SKM-1 (cell line): ENCODE measurements around the gene RGS9.
"Not testable (repeated sequence)": the region's sequence is repeated elsewhere in the genome, so short reads cannot be mapped to it uniquely, and the experiment has no call there.

Source experiments
- DNase-seq: peaks from one replicate; lab custom pipeline; 2025; ENCODE audit not compliant: unreplicated experiment; lab: John Stamatoyannopoulos, UW

Gene RGS9

DNA sequence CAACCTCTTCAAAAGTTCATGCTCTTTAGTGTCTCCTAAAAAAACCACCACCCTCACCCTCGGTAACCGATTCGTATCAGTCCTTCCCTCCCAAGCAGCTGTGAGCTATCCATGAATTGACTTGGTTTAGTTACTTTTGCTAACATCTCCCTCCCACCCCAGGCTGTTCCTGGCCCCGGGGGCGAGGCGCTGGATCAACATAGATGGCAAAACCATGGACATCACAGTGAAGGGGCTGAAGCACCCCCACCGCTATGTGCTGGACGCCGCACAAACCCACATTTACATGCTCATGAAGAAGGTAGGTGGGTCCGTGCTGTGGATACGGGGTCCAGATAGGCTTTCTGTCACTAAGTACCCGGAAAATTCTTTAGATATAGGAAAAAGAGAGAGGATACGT is 66.8 kb downstream of the RGS9 start:
- no peak for DNase-seq

DNA sequence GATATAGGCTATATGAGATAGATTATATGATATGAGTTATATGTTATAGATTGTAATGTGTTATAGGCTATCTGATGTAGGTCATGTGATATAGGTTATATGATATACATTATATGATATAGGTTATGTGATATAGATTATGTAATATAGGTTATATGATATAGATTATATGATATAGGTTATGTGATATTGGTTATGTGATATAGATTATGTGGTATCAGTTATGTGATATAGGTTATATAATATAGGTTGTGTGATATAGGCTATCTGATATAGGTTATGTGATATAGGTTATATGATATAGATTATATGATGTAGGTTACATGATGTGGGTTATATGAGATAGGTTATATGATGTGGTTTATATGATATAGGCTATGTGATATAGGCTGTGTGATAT is 68.5 kb downstream of the RGS9 start:
- no peak for DNase-seq

DNA sequence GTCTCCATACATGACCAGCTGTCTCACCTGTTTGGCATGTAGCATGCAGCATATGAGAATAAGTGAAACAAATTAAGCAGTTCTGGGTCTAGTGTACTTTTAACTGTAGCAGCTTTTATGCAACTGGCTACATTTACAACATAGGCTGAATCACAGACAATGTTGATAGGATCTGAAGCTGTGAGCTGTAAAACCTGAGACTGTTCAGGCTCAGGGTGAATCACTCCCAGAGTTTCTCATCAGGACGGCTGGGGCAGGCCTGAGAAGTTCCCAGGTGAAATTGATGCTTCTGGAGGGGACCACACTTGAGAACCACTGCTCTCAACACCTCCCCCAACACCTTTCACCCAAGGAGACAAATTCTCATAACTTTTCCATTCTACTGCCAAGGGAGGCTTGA is 70.3 kb downstream of the RGS9 start:
- DNase-seq, result not testable (repeated sequence)

DNA sequence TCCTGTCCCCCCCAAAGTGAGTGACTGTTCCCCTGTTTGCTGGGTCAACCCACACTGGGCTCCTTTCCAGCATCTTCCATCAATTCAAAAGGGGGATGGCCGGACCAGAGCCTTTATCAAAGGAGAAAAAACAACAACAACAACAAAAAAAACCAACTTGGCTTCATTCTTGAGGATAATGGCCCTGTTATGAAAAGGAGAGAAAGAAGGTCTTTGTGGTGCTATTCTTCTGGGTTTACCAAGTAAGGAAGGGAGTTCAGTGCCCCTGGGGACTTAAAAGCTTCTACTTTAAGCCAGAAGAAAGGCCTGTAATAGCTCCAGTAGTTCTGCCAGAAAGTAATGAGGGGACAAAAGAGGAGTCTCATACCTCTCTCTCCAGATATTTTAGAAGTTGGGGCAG is 71.5 kb downstream of the RGS9 start:
- DNase-seq, result no peak

DNA sequence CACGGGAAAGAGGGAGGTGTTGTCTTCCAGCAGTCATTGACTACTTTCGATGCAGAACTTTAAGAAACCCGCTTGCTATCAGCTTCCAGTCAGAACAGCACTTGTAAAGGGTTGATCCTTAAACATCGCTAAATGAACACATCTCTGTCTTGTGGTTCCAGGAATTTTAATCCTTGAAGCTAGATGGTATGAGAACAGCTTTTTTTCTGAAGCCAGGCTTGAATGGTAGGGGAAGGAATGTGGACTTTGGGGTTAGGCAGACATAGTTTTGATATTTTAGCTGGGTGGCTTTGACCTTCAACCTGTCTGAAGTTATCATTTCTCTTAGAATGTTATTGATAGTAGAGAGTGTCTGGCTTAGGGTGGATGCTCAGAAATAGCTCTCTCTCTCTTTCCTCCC is 81.1 kb downstream of the RGS9 start:
- no peak for DNase-seq

DNA sequence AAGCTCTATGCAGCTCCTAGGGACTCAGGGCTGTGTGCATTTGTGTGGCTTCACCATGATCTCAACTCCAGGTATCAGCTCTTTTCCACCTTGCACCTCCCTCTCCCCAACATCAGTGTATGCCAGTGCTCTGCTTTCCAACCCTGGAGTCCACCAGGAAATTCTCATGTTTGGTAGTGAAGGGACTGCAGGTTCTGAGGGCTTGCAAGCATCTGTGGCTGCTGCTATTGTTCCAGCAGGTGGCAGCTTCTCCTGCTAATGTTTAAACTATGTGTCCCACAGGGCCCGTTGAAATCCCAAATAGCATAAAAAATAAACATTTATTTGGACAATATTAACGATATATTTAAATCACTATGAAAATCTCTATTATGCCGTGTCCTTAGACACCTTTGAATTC is 82.0 kb downstream of the RGS9 start:
- no peak for DNase-seq

DNA sequence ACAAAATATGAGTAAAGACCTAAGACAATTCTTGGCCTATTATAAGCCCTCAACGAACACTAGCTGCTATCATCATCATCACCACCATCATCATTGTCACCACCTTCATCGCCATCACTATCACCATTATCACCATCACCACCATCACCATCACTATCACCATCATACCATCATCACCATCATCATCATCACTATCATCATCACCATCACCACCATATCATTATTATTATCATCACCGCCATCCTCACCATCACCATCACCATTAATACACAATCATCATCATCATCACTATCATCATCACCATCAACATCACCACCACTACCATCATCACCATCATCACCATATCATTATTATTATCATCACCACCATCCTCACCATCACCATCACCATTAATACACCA is 82.5 kb downstream of the RGS9 start:
- DNase-seq, result no peak

DNA sequence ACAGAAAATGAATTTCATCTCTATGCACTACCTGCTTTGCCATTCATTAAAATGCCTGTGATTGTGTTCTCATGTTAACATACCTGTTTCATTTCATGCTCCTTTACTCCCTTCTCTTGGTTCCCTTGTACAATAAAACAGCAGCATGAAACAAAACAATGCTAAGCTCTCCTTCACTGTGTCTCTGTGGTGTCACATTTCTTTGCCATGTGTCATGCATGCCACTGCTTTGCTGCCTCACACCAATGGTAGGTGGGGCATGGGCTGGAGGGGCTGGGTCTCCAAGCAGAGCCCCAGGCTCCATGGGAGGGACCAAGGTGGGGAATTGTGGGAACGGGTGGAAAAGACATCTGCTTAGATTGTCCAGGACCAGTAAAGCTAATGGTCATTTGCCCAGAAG is 83.6 kb downstream of the RGS9 start:
- no peak for DNase-seq

DNA sequence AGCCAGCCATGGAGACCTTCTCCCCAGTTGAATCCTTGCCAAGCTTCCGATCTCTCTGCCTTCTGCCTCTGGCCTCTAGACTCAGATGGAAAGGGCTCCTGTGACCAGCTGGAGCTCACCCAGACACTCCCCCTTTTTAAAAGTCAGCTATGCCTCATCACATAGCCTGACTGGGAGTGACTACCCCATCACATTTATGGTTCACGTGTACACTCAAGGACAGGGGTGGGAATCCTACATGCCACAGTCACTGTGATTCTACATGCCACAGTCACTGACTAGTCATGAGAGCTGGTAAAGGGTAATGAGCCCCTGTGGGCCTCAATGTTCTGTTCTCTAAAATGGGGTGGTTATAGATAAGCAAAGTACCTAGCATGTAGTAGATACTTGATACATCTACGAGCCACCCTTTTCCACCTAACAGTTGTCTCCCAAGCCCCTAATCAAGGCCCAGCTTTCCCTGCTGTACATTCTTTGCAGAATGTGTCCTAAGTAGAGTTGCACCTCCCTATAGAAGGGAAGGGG is 85.1 kb downstream of the RGS9 start:
- DNase-seq, result no peak

DNA sequence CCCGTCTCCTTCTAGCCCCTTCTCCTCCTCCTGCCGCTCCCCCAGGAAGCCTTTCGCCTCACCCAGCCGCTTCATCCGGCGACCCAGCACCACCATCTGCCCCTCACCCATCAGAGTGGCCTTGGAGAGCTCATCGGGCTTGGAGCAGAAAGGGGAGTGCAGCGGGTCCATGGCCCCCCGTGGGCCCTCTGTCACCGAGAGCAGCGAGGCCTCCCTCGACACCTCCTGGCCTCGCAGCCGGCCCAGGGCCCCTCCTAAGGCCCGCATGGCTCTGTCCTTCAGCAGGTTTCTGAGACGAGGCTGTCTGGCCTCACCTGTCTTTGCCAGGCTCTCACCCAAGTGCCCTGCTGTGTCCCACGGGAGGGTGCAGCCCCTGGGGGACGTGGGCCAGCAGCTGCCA is 87.9 kb downstream of the RGS9 start:
- DNase-seq, result no peak

DNA sequence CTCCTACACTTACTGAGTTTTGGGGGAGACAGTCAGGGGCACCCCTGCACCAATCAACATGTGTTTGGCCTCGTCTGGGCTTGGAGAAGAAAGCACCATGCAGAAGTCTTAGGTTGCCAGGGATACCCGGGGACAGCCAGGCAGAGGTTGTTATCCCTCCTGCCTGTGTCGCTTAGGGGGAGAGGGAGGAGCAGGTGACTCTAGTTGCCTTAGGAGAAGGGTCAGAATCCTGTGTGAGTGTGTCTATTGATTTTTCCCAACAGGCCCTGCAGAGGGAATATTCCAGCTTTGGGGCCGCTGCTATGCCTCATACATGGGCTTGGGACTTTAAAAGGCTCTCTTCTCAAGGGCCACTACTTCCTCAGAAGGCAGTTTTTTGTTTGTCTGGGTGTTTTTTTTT is 89.1 kb downstream of the RGS9 start:
- no peak for DNase-seq

DNA sequence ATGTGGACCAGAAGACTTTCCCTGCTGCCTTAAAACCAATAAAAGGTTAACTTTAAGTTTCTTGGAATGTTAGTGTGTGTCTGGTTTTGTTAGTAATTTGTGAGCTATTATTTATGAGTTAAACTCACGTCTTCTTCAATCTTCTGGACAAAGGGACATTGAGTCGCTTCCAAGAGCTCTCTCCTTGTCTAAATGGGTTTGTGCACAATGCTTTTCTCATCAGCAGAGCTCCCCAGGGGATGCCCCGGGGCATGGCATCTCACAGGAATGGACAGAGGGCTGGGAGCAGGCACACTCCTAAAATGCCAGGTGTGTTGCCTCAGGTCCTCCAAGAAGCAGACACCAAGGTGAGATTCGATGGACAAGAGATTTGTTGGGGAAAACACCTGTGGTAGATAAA is 90.5 kb downstream of the RGS9 start:
- no peak for DNase-seq

DNA sequence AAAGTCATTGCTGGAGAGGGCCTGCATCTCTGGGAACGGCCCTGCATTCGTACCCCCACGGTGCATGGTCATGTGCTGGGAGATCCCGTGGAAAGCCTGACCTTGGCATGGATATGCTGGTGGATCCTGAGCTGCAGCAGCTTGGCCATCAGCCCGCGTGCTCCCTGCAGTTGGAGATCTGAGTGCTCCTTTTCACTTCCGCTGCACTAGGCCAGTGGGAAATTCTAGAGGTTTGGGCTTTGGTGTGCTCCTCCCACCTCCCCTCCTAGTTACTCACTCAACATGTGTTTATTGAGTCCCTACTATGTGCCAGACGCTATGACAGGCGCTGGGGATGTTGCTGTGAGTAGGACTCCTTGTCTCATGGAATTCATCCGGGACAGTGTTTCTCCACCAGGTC is 91.1 kb downstream of the RGS9 start:
- DNase-seq, result no peak

DNA sequence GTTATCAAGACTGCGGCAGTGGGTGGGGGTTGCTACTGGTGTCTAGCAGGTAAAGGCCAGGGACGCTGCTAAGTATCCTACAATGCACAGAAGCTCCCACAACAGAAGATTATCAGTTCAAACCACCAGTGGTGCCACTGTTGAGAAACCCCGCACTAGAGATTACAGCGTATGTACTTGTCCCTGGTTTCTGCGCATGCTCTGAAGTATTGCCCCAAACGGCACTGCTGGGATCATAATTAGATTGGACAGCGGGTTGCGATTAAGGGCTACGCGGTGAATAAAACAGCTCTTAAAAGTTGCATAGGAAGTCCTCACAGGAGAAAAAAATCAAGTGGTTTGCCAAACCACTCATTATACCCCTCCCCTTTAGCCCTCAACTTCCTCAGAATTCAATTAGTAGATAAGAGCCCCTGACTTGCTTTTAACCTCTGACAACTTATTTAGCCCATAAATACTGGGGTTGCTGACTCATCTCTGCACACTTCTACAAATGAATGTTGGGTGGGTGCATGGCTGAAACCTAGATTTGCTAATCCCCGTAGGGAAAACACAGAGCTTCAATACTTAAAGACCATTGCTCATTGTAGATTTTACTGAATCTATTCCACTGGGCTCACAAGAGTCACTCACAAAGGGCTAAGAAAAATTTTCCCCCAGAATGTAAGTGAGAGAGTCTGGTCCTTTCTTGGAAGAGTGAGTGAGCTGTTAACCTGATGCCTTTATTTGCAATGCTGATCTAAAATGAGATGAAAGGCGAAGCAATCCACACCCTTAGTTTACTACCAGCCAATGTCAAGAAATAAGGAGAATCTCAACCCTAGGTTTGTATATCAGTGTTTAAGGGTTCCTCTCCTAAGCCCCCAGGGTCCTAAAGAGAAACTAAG is 91.8 kb downstream of the RGS9 start:
- DNase-seq, result peak; percentile 60

DNA sequence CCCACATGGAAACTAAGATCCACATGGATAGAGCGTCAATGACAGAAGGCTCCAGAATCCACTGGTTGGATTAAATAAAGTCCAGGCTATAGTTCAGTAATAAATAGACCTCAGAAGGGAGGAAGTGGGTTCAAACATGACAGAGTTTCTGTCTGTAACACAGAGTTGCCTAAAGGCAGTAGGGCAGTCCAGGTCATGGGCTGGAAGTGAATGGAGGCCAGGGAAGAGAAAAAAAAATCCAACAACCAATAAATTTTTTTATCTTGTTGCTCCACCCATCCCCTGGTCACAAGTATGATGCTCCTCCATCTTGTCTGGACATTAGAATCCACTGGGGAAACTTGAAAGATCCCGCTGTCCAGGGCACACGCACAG is 92.4 kb downstream of the RGS9 start:
- DNase-seq, result no peak

DNA sequence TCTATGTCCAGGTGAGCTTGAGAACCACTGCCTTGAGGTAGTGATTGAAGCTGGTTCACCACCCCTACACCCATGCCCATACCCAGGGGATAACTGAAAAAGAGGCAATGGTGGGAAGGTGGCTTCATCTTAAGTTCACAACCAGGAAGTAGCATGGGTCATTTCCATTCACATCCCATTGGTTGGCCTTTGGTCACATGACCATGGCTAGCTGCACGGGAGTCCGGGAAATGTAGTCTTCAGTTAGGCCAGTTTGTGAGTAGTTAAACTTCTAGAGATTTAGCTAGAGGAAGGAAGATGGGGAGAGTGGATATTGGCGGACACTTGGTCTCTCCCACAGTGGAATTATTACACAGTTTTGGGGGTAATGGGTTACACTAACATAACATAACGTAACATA is 92.9 kb downstream of the RGS9 start:
- DNase-seq, result no peak

DNA sequence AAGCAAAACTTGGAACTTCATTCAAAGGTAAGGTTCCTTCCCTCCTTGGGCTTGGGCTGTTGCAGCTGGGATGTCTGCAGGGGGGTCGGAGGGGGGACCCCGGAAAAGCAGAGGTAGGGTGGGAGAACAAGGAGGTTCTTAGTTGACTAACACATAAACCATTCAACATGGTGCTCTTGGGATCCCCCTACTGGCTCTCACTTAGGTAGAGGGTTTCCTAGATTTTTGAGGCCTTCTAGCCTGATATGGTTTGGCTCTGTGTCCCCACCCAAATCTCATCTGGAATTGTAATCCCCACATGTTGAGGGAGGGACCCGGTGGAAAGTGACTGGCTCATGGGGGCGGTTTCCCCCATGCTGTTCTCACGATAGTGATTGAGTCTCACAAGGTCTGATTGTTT is 93.9 kb downstream of the RGS9 start:
- no peak for DNase-seq

DNA sequence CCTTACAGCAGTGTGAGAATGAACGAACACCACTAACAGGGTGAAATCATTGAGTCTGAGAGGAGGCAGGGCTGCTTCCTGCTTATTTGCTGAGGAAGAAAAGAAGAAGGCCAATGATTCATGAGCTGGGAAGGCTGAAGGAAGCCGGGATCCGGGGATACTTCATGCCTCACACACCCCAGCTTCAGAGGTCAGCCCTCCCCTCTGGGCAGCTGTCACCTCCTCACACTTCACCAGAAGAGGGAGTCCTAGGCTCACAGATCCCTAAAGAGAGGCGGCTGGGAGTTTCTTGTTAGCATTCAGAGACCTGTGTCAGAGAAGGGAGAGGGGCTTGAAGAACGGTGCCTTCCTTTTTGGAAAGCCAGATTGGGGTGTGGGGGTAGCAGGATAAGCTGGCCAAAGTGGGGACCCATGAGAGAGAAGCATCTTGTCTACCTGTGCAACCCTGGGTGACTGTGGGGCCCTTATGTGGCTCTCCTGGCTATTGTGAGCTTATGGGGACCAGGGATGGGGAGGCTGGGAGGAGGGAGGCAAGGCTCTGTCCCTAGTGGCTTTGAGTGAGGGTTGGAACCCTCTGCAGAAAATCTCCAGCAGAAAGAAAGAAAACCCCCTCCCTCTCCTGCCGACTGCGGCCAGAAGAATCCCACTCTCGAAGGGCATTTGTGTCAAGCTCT is 94.6 kb downstream of the RGS9 start:
- DNase-seq, result peak; percentile 30

DNA sequence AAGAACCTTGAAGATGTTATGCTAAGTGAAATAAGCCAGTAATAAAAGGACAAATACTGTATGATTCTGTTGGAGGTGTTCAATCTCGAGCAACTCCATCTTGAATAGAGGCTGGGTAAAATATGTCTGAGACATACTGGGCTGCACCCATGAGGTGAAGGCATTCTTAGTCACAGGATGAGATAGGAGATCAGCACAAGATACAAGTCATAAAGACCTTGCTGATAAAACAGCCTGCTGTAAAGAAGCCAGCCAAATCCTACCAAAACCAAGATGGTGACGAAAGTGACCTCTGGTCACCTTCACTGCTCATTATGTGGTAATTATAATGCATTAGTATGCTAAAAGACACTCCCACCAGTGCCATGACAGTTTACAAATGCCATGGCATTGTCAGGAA is 98.1 kb downstream of the RGS9 start:
- no peak for DNase-seq

DNA sequence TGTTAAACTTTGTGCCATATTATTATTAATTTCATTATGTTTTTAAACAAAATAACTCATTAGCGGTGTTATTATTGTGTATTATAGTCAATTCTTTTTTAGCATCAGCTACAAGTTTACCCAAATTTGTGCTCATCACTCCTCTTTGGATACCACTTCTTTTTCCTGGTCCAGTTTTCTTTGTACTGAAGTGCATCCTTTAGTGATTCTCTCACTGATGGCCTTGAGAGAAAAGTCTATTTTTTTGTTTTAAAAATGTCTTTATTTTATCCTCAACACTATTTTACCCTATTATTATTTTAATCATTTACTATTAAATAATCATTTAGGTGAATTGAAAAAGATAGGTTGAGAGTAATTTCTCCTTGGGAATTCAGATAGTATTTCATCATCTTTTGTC is 99.2 kb downstream of the RGS9 start:
- DNase-seq, result no peak

DNA sequence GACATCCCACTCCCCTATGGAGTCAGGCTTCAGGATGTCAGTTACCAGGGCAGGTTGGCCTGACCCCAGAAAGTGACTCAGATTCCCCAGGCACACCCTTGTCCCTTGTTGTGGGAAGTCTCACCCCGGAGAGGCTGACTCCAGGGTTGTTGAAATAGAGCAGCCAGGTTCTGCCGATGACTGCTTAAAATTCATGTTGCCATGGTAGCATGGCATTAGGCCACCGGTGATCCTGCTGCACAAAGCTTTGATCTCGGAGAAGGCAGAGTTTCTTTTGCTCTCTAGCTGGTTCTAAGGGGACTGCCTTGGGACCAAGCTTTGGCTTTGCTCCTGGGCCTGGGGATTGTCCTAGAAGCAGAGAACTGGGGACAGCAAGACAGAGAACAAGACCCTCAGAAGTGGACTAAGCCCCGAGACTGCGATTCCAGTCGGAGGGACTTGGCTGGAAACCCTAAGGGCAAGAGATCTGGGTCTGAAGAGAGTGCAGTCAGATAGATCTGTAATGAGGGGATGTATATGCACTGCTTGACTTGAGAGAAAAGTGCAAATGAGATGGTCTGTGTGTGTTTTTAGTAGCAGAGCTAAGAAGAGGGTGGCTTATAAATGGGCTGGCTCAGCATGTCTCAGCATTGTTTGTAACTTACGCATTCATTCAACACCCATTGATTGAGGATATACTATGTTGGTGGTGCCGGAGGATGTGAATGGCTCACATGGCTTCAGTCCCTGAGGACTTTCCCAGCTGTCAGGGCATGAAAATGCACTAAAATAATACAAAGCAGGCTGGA is 106.9 kb downstream of the RGS9 start:
- no peak for DNase-seq

DNA sequence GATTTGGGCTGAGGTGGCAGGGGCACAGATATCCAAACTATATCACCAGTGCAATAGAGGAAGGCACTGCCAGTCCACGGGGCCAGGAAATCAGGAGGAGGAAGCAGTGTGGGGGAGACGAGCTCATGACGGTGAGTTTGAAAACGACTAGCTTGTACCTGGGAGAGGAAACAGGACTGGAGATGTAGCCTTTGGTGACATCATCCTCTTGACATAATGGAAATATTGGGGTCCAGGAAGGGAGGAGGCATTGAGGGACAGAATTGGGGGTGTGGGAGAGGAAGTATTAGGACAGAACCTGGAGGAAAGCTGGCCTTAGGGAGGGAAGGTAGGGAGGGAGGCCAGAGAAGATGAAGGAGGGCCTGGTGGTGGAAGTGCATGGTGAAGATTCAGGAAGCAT is 109.1 kb downstream of the RGS9 start:
- DNase-seq, result no peak
